ENCODE measurements around the gene INO80.

DNA sequence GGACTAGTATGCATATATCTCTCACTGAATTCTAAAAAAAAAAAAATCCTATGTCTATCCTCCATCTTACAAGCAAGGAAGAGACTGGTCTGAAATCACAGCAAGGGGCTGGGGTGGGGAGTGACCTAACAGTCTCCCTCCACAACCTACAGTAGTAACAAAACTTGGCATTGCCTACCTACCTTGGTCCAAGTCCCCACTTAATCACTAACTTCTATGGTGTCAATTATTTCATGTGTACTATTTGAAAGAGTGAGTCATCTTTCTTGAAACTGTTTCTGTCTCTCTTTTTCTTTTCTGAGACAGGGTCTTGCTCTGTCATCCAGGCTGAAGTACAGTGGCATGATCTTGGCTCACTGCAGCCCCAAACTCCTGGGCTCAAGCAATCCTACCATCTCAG, 126.0 kb downstream of the INO80 start:
- TF ChIP-seq, protein P1, sequence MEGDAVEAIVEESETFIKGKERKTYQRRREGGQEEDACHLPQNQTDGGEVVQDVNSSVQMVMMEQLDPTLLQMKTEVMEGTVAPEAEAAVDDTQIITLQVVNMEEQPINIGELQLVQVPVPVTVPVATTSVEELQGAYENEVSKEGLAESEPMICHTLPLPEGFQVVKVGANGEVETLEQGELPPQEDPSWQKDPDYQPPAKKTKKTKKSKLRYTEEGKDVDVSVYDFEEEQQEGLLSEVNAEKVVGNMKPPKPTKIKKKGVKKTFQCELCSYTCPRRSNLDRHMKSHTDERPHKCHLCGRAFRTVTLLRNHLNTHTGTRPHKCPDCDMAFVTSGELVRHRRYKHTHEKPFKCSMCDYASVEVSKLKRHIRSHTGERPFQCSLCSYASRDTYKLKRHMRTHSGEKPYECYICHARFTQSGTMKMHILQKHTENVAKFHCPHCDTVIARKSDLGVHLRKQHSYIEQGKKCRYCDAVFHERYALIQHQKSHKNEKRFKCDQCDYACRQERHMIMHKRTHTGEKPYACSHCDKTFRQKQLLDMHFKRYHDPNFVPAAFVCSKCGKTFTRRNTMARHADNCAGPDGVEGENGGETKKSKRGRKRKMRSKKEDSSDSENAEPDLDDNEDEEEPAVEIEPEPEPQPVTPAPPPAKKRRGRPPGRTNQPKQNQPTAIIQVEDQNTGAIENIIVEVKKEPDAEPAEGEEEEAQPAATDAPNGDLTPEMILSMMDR (IDR thresholded peaks at IDR 0.05), result no peak
- TF ChIP-seq EP300 (IDR thresholded peaks at IDR 0.05), result no peak
- TF ChIP-seq POLR2A (IDR thresholded peaks at IDR 0.05), result no peak

All from upper lobe of left lung (tissue), 4 donors.